Measurements from ENCODE around the gene VPS37D. TPM values are rescaled to one million over a fixed set of nuclear protein-coding genes. Genes with fewer than 3 reads are reported as not detected.
A peak's percentile ranks its signal among the peaks of the same experiment; 100 is the strongest.

The VPS37D gene
- 5.6 and 7.0 TPM in 2 replicates for total RNA-seq (2014; rRNA removed; shearing (Covaris generic))
- 1.8 and 2.2 TPM in 2 replicates for polyA plus RNA-seq (2016; fragmentation: Nextera tagmentation; extraction: Ambion mirVana)
- long read RNA-seq, partial matches to known transcripts, result 0 of 1 reads
- long read RNA-seq, other reads (novel, unspliced or antisense), result 0 of 1 reads

GRCh38 chr7:73667344-73668102 is at the start of gene VPS37D:
Gene VPS37D, plus strand, starts transcription at chr7:73667831. Its CDS starts 128 bp downstream, at chr7:73667959.
- H3K4me3 Mint-ChIP-seq, result peak within 1 kb of the TSS; percentile 77
- DNase-seq (ENCODE audit: low spot score) (peak; percentile 97), ATAC-seq (peak; percentile 79)
- Histone ChIP-seq H3F3A (replicated peaks; ENCODE audit: low read depth) (0 out of 2 replicates have a peak, but pooled peaks cover 3% of the 10 kb centered on the region), H3K79me2 (replicated peaks; ENCODE audit: insufficient read depth) (no peaks in the 10 kb centered on the region), H3K36me3 (ENCODE audit: insufficient read depth) (no peaks in the 10 kb centered on the region), H3K4me2 (peak within 1 kb of the TSS; percentile 88), H3K4me3 (peak within 1 kb of the TSS; percentile 66), H4K20me1 (replicated peaks; ENCODE audit: insufficient read depth) (no peaks in the 10 kb centered on the region), H2AFZ (peak within 1 kb of the TSS; percentile 78), H3K27ac (ENCODE audit: low read depth) (no peak within 1 kb of the TSS), H3K4me1 (ENCODE audit: insufficient read depth) (peaks cover 19% of the 10 kb centered on the region; the same call in 1 of the 2 replicates), H3K9me2 (ENCODE audit: insufficient read depth) (no peaks in the 10 kb centered on the region), H3K27me3 (ENCODE audit: insufficient read depth) (peaks cover 11% of the 10 kb centered on the region)
- H3K27me3 Mint-ChIP-seq (ENCODE audit: insufficient read depth, low read depth, poor library complexity), result peaks cover 27% of the 10 kb centered on the region
- peaks cover 7% of the 10 kb centered on the region; the same call in 2 of the 3 replicates for H3K36me3 Mint-ChIP-seq (ENCODE audit: low read depth)
- H3K27ac Mint-ChIP-seq, result no peak within 1 kb of the TSS
- TF ChIP-seq EZH2 (IDR thresholded peaks at IDR 0.05; ENCODE audit: low read depth, unreplicated experiment), result no peak
- TF ChIP-seq POLR2AphosphoS5 (IDR thresholded peaks at IDR 0.05; ENCODE audit: low read depth), result 0 out of 2 replicates have a peak, but pooled peaks have one; percentile 19
- no peak for TF ChIP-seq ZNF331 (CRISPR knock-in tag; IDR thresholded peaks at IDR 0.05; ENCODE audit: low read depth)
- 0 out of 2 replicates have a peak, but pooled peaks have one; percentile 81 for TF ChIP-seq ZNF114 (CRISPR knock-in tag; IDR thresholded peaks at IDR 0.05)
- peak; percentile 31; the same call in 1 of the 2 replicates for TF ChIP-seq CREB1 (CRISPR knock-in tag; IDR thresholded peaks at IDR 0.05; ENCODE audit: low read depth)
- no peak for TF ChIP-seq STAT1 (IDR thresholded peaks at IDR 0.05; ENCODE audit: unreplicated experiment)
- TF ChIP-seq ZNF462 (CRISPR knock-in tag; IDR thresholded peaks at IDR 0.05), result no peak
- peak; percentile 40 to 81 for TF ChIP-seq CTCF (conservative IDR thresholded peaks at IDR 0.05; ENCODE audit: low read depth in 2 of 2)
- no peak for TF ChIP-seq NANOG (IDR thresholded peaks at IDR 0.05; ENCODE audit: borderline replicate concordance)
- no peak for TF ChIP-seq JUNB (IDR thresholded peaks at IDR 0.05; ENCODE audit: unreplicated experiment)
- H3K9me3 Mint-ChIP-seq, result peaks cover 8% of the 10 kb centered on the region; the same call in 2 of the 3 replicates
- peaks cover 23% of the 10 kb centered on the region; the same call in 2 of the 3 replicates for H3K4me1 Mint-ChIP-seq

All from GM23338 (cell line).